Spinal cord (tissue), 10 donors: ENCODE measurements around the gene RELCH. TPM values are rescaled to one million over a fixed set of nuclear protein-coding genes. Genes with fewer than 3 reads are reported as not detected.

Experiments used
- DNase-seq, 6 donors: peaks; one replicate each; pipeline versions ENCODE4 v3.0.0 to v3.0.0-alpha.2; 2013 to 2015; ENCODE audit warnings: low spot score in 6 of 6, low read depth in 4 of 6
- H3K27ac ChIP-seq: one replicate; pipeline ENCODE4 v1.5.1; 2013; ENCODE audit warnings: low read depth, low read length, control low read depth
- H3K27me3 ChIP-seq: one replicate; pipeline ENCODE4 v1.6.1; 2013; ENCODE audit warnings: low read length; ENCODE audit not compliant: control insufficient read depth, insufficient read depth
- H3K36me3 ChIP-seq: one replicate; pipeline ENCODE4 v1.6.1; 2013; ENCODE audit warnings: low read length; ENCODE audit not compliant: control insufficient read depth, insufficient read depth
- H3K4me1 ChIP-seq: one replicate; pipeline ENCODE4 v1.6.1; 2013; ENCODE audit warnings: low read length; ENCODE audit not compliant: control insufficient read depth, insufficient read depth
- H3K4me3 ChIP-seq: one replicate; pipeline ENCODE4 v1.5.1; 2013; ENCODE audit warnings: low read depth, low read length, control low read depth
- H3K9me3 ChIP-seq: one replicate; pipeline ENCODE4 v1.6.1; 2013; ENCODE audit warnings: low read length; ENCODE audit not compliant: control insufficient read depth, insufficient read depth
- WGBS: methylation state at CpG from one replicate; pipeline ENCODE4 v1.1.5; 2013; ENCODE audit warnings: missing lambda C conversion rate; ENCODE audit not compliant: insufficient coverage; 5-methylcytosine and 5-hydroxymethylcytosine counted together
- polyA plus RNA-seq, 2 donors: library from polyadenylated mRNA; unstranded; fragments of 120-200 nt; gene quantifications; one replicate each; pipeline ENCODE4 v1.2.1, GENCODE V29; 2013; ENCODE audit not compliant: insufficient read length in 2 of 2
- total RNA-seq, 2 donors: library from RNA; depleted of rRNA in 1 of 2; stranded (reverse); fragments of 120-200 nt in 1 of 2; fragments of >200 nt in 1 of 2; gene quantifications; one replicate each; pipeline versions ENCODE4 v1.2.3 to v1.2.4, GENCODE V29; 2013 to 2014
- donor health status: healthy.

RELCH gene
- total and polyA plus RNA-seq, 4 donors: 29.5 to 76.3 (median 34.7) TPM

GRCh38 chr18:62294073-62294472, 107.0 kb downstream of the RELCH start:
- H3K36me3 ChIP-seq: no peaks in the 10 kb centered on the region
- H3K27ac ChIP-seq: no peak overlapping the region
- no peaks in the 10 kb centered on the region for H3K27me3 ChIP-seq
- no peak overlapping the region for H3K4me3 ChIP-seq
- H3K9me3 ChIP-seq: no peaks in the 10 kb centered on the region
- no peak for DNase-seq
- H3K4me1 ChIP-seq: no peaks in the 10 kb centered on the region

- no peak overlapping the region for H3K4me3 ChIP-seq
- no peaks in the 10 kb centered on the region for H3K4me1 ChIP-seq
- H3K36me3 ChIP-seq: no peaks in the 10 kb centered on the region
- no peaks in the 10 kb centered on the region for H3K9me3 ChIP-seq
- H3K27me3 ChIP-seq: no peaks in the 10 kb centered on the region
- DNase-seq: no peak
- H3K27ac ChIP-seq: no peak overlapping the region
- no CpG with 5 or more reads among the region's 3 CpGs for WGBS
These were observed 113.4 kb downstream of the RELCH start for GRCh38 chr18:62300359-62300963.

GRCh38 chr18:62301322-62301721, 114.3 kb downstream of the RELCH start:
- DNase-seq: no peak
- H3K36me3 ChIP-seq: no peaks in the 10 kb centered on the region
- 100% methylated on average over 1 of the region's 1 CpG for WGBS
- H3K4me1 ChIP-seq: no peaks in the 10 kb centered on the region
- no peaks in the 10 kb centered on the region for H3K9me3 ChIP-seq
- no peak overlapping the region for H3K4me3 ChIP-seq
- no peaks in the 10 kb centered on the region for H3K27me3 ChIP-seq
- H3K27ac ChIP-seq: no peak overlapping the region

- Histone ChIP-seq H3K27me3 (no peaks in the 10 kb centered on the region), H3K9me3 (no peaks in the 10 kb centered on the region), H3K4me3 (no peak overlapping the region), H3K27ac (no peak overlapping the region), H3K4me1 (no peaks in the 10 kb centered on the region), H3K36me3 (peaks cover 7% of the 10 kb centered on the region)
- 100% methylated on average over 1 of the region's 1 CpG for WGBS
- DNase-seq: no peak
These were observed 125.8 kb downstream of the RELCH start for GRCh38 chr18:62312851-62313250.

- no peaks in the 10 kb centered on the region for H3K36me3 ChIP-seq
- peaks cover 8% of the 10 kb centered on the region for H3K27me3 ChIP-seq
- no CpG with 5 or more reads among the region's 4 CpGs for WGBS
- no peaks in the 10 kb centered on the region for H3K9me3 ChIP-seq
- no peak overlapping the region for H3K4me3 ChIP-seq
- DNase-seq: no peak
- no peaks in the 10 kb centered on the region for H3K4me1 ChIP-seq
- H3K27ac ChIP-seq: no peak overlapping the region
These were observed 131.4 kb downstream of the RELCH start for GRCh38 chr18:62318228-62319180.

- no CpG with 5 or more reads among the region's 3 CpGs for WGBS
- no peak for DNase-seq
These were observed 134.1 kb downstream of the RELCH start for GRCh38 chr18:62321201-62321600.

GRCh38 chr18:62323483-62324180, 136.6 kb downstream of the RELCH start:
- peaks cover 55% of the 10 kb centered on the region for H3K27me3 ChIP-seq
- no peaks in the 10 kb centered on the region for H3K9me3 ChIP-seq
- H3K4me1 ChIP-seq: peaks cover 16% of the 10 kb centered on the region
- no peak for DNase-seq
- H3K4me3 ChIP-seq: no peak overlapping the region
- WGBS: 86% methylated on average over 1 of the region's 6 CpGs
- no peaks in the 10 kb centered on the region for H3K36me3 ChIP-seq
- no peak overlapping the region for H3K27ac ChIP-seq

More at GRCh38 chr18:62321201-62321600, 134.1 kb downstream of the RELCH start:
- no peak overlapping the region for H3K27ac ChIP-seq
- peaks cover 15% of the 10 kb centered on the region for H3K4me1 ChIP-seq
- H3K4me3 ChIP-seq: no peak overlapping the region
- no peaks in the 10 kb centered on the region for H3K36me3 ChIP-seq
- H3K27me3 ChIP-seq: peaks cover 31% of the 10 kb centered on the region
- H3K9me3 ChIP-seq: no peaks in the 10 kb centered on the region

GRCh38 chr18:62324181-62324828, 137.2 kb downstream of the RELCH start:
- no peak overlapping the region for H3K4me3 ChIP-seq
- H3K4me1 ChIP-seq: peaks cover 16% of the 10 kb centered on the region
- H3K27ac ChIP-seq: no peak overlapping the region
- no peak for DNase-seq
- H3K36me3 ChIP-seq: no peaks in the 10 kb centered on the region
- 46% methylated on average over 12 of the region's 12 CpGs for WGBS
- no peaks in the 10 kb centered on the region for H3K9me3 ChIP-seq
- peaks cover 58% of the 10 kb centered on the region for H3K27me3 ChIP-seq
